ENCODE measurements around the gene TP53BP1.

TP53BP1 gene

GRCh38 chr15:43518197-43518761, 25.3 kb upstream of the TP53BP1 start:
- no peak for DNase-seq (ENCODE audit: low read depth in 2 of 2)

GRCh38 chr15:43517354-43518196, 24.6 kb upstream of the TP53BP1 start, which contains the start of gene MAP1A:
Gene MAP1A (plus strand): TSS chr15:43517608. CDS start chr15:43521474, 3,866 bp downstream.
- DNase-seq (ENCODE audit: low read depth in 2 of 2) = no peak

- DNase-seq (ENCODE audit: low read depth in 2 of 2) = no peak
Observed at GRCh38 chr15:43516801-43517353, 23.9 kb upstream of the TP53BP1 start.

GRCh38 chr15:43516185-43516584, 23.2 kb upstream of the TP53BP1 start:
- DNase-seq (ENCODE audit: low read depth in 2 of 2) = no peak

- DNase-seq (ENCODE audit: low read depth in 2 of 2) = no peak
Observed at GRCh38 chr15:43515741-43516140, 22.8 kb upstream of the TP53BP1 start.

GRCh38 chr15:43514241-43515057, 21.5 kb upstream of the TP53BP1 start:
- DNase-seq (ENCODE audit: low read depth in 2 of 2) = no peak

- DNase-seq (ENCODE audit: low read depth in 2 of 2) = no peak
Observed at GRCh38 chr15:43513550-43513949, 20.6 kb upstream of the TP53BP1 start.

- DNase-seq (ENCODE audit: low read depth in 2 of 2) = no peak
Observed at GRCh38 chr15:43511012-43511885, 18.3 kb upstream of the TP53BP1 start.

- peak; percentile 94 to 96 for DNase-seq (ENCODE audit: low read depth in 2 of 2)
Observed at GRCh38 chr15:43510200-43511011, 17.4 kb upstream of the TP53BP1 start.

- DNase-seq (ENCODE audit: low read depth in 2 of 2) = no peak
Observed at GRCh38 chr15:43509660-43510199, 16.8 kb upstream of the TP53BP1 start.

GRCh38 chr15:43508991-43509659, 16.2 kb upstream of the TP53BP1 start:
- DNase-seq (ENCODE audit: low read depth in 2 of 2) = no peak

- no peak for DNase-seq (ENCODE audit: low read depth in 2 of 2)
Observed at GRCh38 chr15:43508421-43508820, 15.5 kb upstream of the TP53BP1 start.

- DNase-seq (ENCODE audit: low read depth in 2 of 2) = no peak
Observed at GRCh38 chr15:43505738-43506137, 12.8 kb upstream of the TP53BP1 start.

- DNase-seq (ENCODE audit: low read depth in 2 of 2) = no peak
Observed at GRCh38 chr15:43499635-43500034, 6.7 kb upstream of the TP53BP1 start.

- no peak for DNase-seq (ENCODE audit: low read depth in 2 of 2)
Observed at GRCh38 chr15:43498990-43499389, 6.0 kb upstream of the TP53BP1 start.

- no peak for DNase-seq (ENCODE audit: low read depth in 2 of 2)
Observed at GRCh38 chr15:43493703-43494472, 932 bp upstream of the TP53BP1 start.

- DNase-seq (ENCODE audit: low read depth in 2 of 2) = no peak
Observed at GRCh38 chr15:43492266-43492665, 690 bp downstream of the TP53BP1 start.

- no peak for DNase-seq (ENCODE audit: low read depth in 2 of 2)
Observed at GRCh38 chr15:43489191-43489590, 3.8 kb downstream of the TP53BP1 start.

- DNase-seq (ENCODE audit: low read depth in 2 of 2) = no peak
Observed at GRCh38 chr15:43488790-43489189, 4.2 kb downstream of the TP53BP1 start.
